DMS53 treated with DMSO at 0.1 percent for 48 hours (cell line): ENCODE results near the gene ATXN1.
"Not testable (repeated sequence)": the region's sequence is repeated elsewhere in the genome, so short reads cannot be mapped to it uniquely, and the experiment has no call there.

Experiments used
- DNase-seq: peaks from one replicate; lab custom pipeline; 2025; ENCODE audit not compliant: unreplicated experiment; lab: John Stamatoyannopoulos, UW

Gene ATXN1

GRCh38 chr6:16545382-16545781 is 215.9 kb downstream of the ATXN1 start:
- DNase-seq: no peak

- DNase-seq: no peak
Observed at GRCh38 chr6:16544521-16544920, 216.7 kb downstream of the ATXN1 start.

- DNase-seq: no peak
Observed at GRCh38 chr6:16544006-16544405, 217.3 kb downstream of the ATXN1 start.

- no peak for DNase-seq
Observed at GRCh38 chr6:16543521-16543920, 217.7 kb downstream of the ATXN1 start.

GRCh38 chr6:16542070-16542469 is 219.2 kb downstream of the ATXN1 start:
- no peak for DNase-seq

- no peak for DNase-seq
Observed at GRCh38 chr6:16540804-16541752, 220.2 kb downstream of the ATXN1 start.

- not testable (repeated sequence) for DNase-seq
Observed at GRCh38 chr6:16540383-16540782, 220.9 kb downstream of the ATXN1 start.

GRCh38 chr6:16539086-16539931 is 222.0 kb downstream of the ATXN1 start:
- no peak for DNase-seq

GRCh38 chr6:16535564-16535963 is 225.7 kb downstream of the ATXN1 start:
- DNase-seq: no peak

GRCh38 chr6:16533721-16534136 is 227.5 kb downstream of the ATXN1 start:
- DNase-seq: no peak

GRCh38 chr6:16533210-16533609 is 228.1 kb downstream of the ATXN1 start:
- DNase-seq: no peak

GRCh38 chr6:16527691-16528090 is 233.6 kb downstream of the ATXN1 start:
- DNase-seq: no peak

- no peak for DNase-seq
Observed at GRCh38 chr6:16524380-16524707, 236.9 kb downstream of the ATXN1 start.

- DNase-seq: no peak
Observed at GRCh38 chr6:16523606-16524379, 237.5 kb downstream of the ATXN1 start.

- DNase-seq: no peak
Observed at GRCh38 chr6:16522937-16523336, 238.3 kb downstream of the ATXN1 start.

GRCh38 chr6:16521528-16521927 is 239.7 kb downstream of the ATXN1 start:
- no peak for DNase-seq

- DNase-seq: no peak
Observed at GRCh38 chr6:16519265-16520242, 241.7 kb downstream of the ATXN1 start.

- DNase-seq: no peak
Observed at GRCh38 chr6:16518265-16518664, 243.0 kb downstream of the ATXN1 start.

- DNase-seq: no peak
Observed at GRCh38 chr6:16514249-16514648, 247.0 kb downstream of the ATXN1 start.
